K562 treated with DMSO at 1 percent for 12 hours (cell line): ENCODE measurements around the gene PDGFRB. TPM values are rescaled to one million over a fixed set of nuclear protein-coding genes. Genes with fewer than 3 reads are reported as not detected.

Experiments used
- total RNA-seq: library from RNA; unstranded; fragments of 300-600 nt; gene quantifications from 2 replicates; pipeline ENCODE4 v1.2.3, GENCODE V29; 2022; ENCODE audit not compliant: insufficient read depth

The PDGFRB gene
- total RNA-seq = not detected in 2 replicates

DNA sequence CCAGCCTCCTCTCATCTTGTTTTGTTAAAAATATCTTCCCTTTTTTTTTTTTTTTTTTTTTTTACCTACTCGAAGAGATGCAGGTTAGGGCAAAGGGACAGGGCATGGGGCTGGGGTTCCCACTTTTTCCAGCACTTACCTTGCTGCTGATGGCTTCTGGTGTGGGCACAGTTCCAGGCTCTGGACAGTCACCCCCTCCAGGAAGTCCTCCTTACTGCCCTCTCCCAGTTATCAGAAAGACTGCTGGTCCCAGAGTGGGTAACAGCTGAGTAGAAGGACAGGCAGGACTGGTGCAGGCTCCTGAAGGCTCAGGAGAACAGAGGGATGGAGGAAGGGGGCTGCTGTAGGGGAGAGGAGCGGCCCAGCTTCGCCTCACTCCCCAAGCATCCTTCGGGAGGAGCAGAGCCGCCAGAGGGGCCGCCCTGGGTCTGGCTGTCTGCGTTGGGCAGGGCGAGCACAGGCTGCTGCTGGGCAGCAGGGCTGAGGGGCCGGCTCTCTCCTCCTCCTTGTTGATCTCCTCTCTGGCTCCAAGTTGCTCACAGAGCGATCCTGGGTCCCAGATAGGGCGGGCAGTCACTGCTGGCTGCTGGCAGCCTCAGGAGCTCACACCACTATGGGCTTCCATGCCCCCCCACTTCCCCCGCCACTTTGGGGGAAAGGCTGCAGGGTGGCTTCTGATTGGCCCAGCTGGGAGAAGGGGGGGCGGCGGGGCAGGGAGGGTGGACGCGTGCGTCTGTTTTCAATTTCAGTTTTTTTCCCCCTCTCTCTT lies at the start of gene PDGFRB:
TSS of gene PDGFRB (minus strand) at position 588 of the 769 bp plus-strand sequence. CDS start 18,798 bp downstream, outside the sequence.

GRCh38 chr5:150189728-150190502 lies 34.3 kb upstream of the PDGFRB start, which contains the start of gene SLC6A7:
Gene SLC6A7, plus strand, starts transcription at chr5:150190062. Its CDS starts 266 bp downstream, at chr5:150190328.

DNA sequence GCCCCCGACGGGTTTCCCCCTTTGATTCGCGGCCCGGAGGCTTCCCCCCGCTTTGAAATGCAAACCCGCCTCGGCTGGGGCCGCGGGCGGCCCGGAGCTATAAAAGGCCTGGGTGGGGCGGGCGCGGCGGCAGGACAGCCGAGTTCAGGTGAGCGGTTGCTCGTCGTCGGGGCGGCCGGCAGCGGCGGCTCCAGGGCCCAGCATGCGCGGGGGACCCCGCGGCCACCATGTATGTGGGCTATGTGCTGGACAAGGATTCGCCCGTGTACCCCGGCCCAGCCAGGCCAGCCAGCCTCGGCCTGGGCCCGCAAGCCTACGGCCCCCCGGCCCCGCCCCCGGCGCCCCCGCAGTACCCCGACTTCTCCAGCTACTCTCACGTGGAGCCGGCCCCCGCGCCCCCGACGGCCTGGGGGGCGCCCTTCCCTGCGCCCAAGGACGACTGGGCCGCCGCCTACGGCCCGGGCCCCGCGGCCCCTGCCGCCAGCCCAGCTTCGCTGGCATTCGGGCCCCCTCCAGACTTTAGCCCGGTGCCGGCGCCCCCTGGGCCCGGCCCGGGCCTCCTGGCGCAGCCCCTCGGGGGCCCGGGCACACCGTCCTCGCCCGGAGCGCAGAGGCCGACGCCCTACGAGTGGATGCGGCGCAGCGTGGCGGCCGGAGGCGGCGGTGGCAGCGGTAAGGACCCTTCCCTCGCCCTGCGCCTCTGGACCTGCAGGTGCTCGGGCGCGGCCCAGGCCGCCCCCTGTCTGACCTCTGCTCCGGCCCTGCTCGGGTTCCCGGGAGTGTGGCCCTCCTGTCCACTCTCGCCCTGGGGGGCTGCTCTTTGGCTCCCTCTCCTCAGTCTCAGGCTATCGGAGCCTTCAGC lies 11.2 kb upstream of the PDGFRB start, which contains the start of gene CDX1:
TSS of gene CDX1 (plus strand) at position 129 of the 862 bp plus-strand sequence. CDS start at position 228, 99 bp downstream.

GRCh38 chr5:150085950-150086715 lies 69.5 kb downstream of the PDGFRB start, which contains the start of gene CSF1R:
Gene CSF1R, minus strand, starts transcription at chr5:150086554. Its CDS starts 127 bp downstream, at chr5:150086427.

Other genes with a start within 250 kb of the PDGFRB start
- gene PDE6A, start 211.1 kb downstream of the PDGFRB start, total RNA-seq = not detected in 2 replicates
- 1.6 and 7.9 TPM in 2 replicates for gene SLC26A2, start 195.1 kb downstream of the PDGFRB start, total RNA-seq
- 2.7 and 5.8 TPM in 2 replicates for gene TIGD6, start 155.2 kb downstream of the PDGFRB start, total RNA-seq
- gene HMGXB3, start 155.1 kb downstream of the PDGFRB start, total RNA-seq = 21.3 and 44.9 TPM in 2 replicates
- not detected in 2 replicates for gene CSF1R, start 69.3 kb downstream of the PDGFRB start, total RNA-seq
- not detected in 2 replicates for gene CDX1, start 10.9 kb upstream of the PDGFRB start, total RNA-seq
- not detected in 2 replicates for gene SLC6A7, start 34.2 kb upstream of the PDGFRB start, total RNA-seq
- gene CAMK2A, start 133.9 kb upstream of the PDGFRB start, total RNA-seq = not detected in 2 replicates
- not detected in 2 replicates for gene ARSI, start 147.1 kb upstream of the PDGFRB start, total RNA-seq
- gene TCOF1, start 201.9 kb upstream of the PDGFRB start, total RNA-seq = 22.5 and 36.5 TPM in 2 replicates